OCI-LY7 (cell line): ENCODE data around the gene SIRT3.

Source experiments
- CTCF ChIP-seq: fragments of 200-600 bp; sonication (generic); conservative IDR thresholded peaks from 2 replicates; pipeline ENCODE4 v1.5.1; 2014; ENCODE audit warnings: mild to moderate bottlenecking, antibody characterized with exemption, low read length, moderate library complexity, mixed read lengths
- EZH2phosphoT487 ChIP-seq: fragments of 200-600 bp; sonication (generic); IDR thresholded peaks from 2 replicates; pipeline ENCODE4 v1.6.1; 2018; ENCODE audit warnings: low read depth, borderline replicate concordance, mild to moderate bottlenecking, mixed run types, antibody characterized with exemption, low read length, moderate library complexity, mixed read lengths

- TF ChIP-seq CTCF (no peak), EZH2phosphoT487 (no peak)
These were observed 48.2 kb upstream of the SIRT3 start for GRCh38 chr11:284105-285020.
